Subcutaneous adipose tissue (tissue), 4 donors: ENCODE measurements around the gene ISM1. TPM values are rescaled to one million over a fixed set of nuclear protein-coding genes. Genes with fewer than 3 reads are reported as not detected.

ENCODE experiments used
- CTCF ChIP-seq: fragments of 450-650 bp; IDR thresholded peaks from one replicate; pipeline ENCODE4 v1.5.1; 2016; ENCODE audit warnings: low read depth, mild to moderate bottlenecking, control low read depth, antibody characterized with exemption, moderate library complexity
- total RNA-seq, 4 donors: library from RNA; depleted of rRNA; stranded (reverse); fragments of >200 nt; gene quantifications; one replicate each; pipeline ENCODE4 v1.1.0, GENCODE V29; 2016

ISM1 gene
- 10 to 100 TPM; 12.2 to 16.0 (median 12.6) TPM for total RNA-seq

DNA sequence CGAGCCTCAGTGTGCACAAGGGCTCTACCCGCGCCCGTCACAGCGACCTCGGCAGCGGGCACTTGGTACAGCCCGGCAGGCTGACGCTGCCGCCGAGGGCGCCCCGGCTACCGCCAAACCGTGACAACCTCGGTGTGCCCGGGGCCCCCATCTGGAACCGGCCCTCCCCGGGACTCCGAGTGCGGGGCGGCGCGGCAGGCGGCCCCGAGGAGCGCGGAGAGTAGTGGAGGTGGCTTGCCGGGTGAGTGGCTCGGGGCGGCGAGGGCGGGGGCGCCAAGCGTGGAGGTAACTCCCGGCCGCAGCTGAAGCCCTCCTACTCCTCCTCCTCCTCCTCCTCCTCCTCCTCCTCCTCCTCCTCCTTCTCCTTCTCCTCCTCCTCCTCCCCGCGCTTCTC is at the start of gene ISM1:
TSS of gene ISM1 (plus strand) at position 371 of the 394 bp plus-strand sequence. CDS start 503 bp downstream, outside the sequence.
- no peak for TF ChIP-seq CTCF

DNA sequence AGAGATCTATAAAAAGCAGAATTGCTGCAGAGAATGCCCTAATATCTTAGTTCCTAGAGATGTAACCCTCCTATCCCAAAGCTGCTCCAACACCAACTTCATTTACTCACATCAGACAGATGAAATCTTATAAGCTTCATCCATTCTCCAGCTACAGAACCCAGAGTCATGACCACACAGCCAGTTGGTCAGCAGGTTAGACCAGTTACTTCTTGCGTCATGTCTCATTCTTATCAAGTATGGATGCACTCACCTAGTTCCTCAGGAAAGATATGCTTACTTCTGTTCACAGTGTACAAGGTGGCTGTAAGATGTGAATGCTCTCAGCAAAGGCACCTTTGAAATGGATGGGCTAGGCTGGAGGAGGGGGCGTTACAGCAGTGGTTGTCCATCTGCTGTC is 47.9 kb upstream of the ISM1 start:
- TF ChIP-seq CTCF, result no peak

- TF ChIP-seq CTCF, result no peak
These were observed 46.7 kb upstream of the ISM1 start for GRCh38 chr20:13174402-13174801.

- TF ChIP-seq CTCF, result no peak
These were observed 39.8 kb upstream of the ISM1 start for GRCh38 chr20:13180986-13181889.

- TF ChIP-seq CTCF, result no peak
These were observed 38.1 kb upstream of the ISM1 start for GRCh38 chr20:13183005-13183404.

DNA sequence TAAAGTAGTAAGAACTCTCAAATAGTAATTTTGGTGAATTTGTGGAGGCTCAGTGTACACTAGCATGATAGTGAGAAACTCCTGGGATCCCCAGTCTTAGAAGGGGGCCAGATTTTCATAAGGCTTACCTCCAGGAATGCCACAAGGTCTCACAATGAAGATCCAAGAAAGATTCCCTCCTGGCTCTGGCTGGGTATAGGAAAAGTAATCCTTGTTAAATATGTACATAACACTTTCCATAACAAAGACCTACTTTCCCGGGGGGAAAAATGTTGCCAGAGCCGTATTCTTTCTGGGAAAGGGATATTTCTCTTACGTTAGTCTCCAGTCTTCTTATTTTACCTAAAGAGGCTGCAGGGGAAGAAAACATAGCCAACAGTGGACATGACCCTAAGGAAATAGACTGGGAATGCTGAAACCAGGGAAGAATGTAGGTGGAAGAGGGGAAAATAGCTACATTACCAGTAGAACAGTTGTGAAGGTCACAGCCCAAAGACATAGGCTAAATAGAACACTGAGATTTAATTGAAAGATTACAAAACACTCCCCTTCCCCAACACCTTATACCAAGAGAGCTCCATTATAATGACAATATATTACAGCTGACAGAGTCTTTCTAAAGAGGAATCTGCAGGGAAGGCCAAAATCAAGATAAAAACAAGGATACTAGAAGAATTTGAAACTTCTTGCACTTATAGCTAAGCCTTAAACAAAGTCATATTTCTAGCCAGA is 34.9 kb upstream of the ISM1 start:
- no peak for TF ChIP-seq CTCF

DNA sequence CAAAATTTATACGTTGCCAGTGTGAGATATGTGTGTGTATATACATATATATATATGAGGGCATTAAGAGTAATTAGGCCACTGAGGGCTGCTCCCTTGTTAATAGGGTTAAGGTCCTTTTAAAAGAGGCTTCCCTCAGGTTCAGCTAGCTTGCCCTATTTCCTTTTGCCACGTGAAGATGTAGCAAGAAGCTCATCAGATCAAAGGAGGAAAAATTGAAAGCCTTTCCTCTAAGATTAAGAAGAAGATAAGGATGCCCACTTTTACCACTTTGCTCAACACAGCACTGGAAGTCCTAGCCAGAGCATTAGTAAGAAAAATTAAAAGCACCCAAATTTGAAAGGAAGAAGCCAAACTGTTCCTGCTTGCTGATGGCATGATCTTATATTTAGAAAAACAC is 33.2 kb upstream of the ISM1 start:
- no peak for TF ChIP-seq CTCF
